Naive thymus-derived CD4-positive, alpha-beta T cell (primary cell): Measurements from ENCODE around the gene ALDH3B2. TPM values are rescaled to one million over a fixed set of nuclear protein-coding genes. Genes with fewer than 3 reads are reported as not detected.
"Not testable (repeated sequence)": the region's sequence is repeated elsewhere in the genome, so short reads cannot be mapped to it uniquely, and the experiment has no call there.

Experiments used
- ATAC-seq: fragments of 150-1000 bp; cut with Tn5 transposase; 2 replicates; pipeline ENCODE4 v1.10.0; 2021; ENCODE audit warnings: mild to moderate bottlenecking, moderate library complexity
- CTCF ChIA-PET: fragments of 350-600 bp; sonication (Branson Sonifier 250); formaldehyde crosslinking; loops from one replicate; lab custom pipeline; 2021; ENCODE audit warnings: antibody characterized with exemption; lab: Charles Lee
- POLR2A ChIA-PET: fragments of 350-600 bp; sonication (Branson Sonifier 250); formaldehyde crosslinking; loops from one replicate; lab custom pipeline; 2021; ENCODE audit warnings: antibody characterized with exemption, inconsistent platforms; lab: Charles Lee
- DNase-seq, 9 donors: peaks; one replicate each; pipeline versions ENCODE4 v3.0.0 to v3.0.0-alpha.2; 2020 to 2022; ENCODE audit warnings: mixed read lengths in 1 of 9
- H3K27ac ChIP-seq: one replicate; pipeline ENCODE4 v1.7.0; 2013; ENCODE audit warnings: mild to moderate bottlenecking, low read depth, low read length, moderate library complexity
- H3K27me3 ChIP-seq, 2 donors: one replicate each; pipeline ENCODE4 v1.7.0; 2013; ENCODE audit warnings: low read length in 2 of 2, mild to moderate bottlenecking in 2 of 2, moderate library complexity in 2 of 2; ENCODE audit not compliant: control insufficient read depth in 2 of 2, insufficient read depth in 2 of 2
- H3K36me3 ChIP-seq, 3 experiments: 1 replicate in 2 of 3; 2 replicates in 1 of 3; pipeline ENCODE4 v1.7.0; 2013; ENCODE audit warnings: low read length in 3 of 3, mild to moderate bottlenecking in 3 of 3, moderate library complexity in 1 of 3; ENCODE audit not compliant: insufficient read depth in 3 of 3, control insufficient read depth in 2 of 3
- H3K4me1 ChIP-seq, 2 donors: one replicate each; pipeline ENCODE4 v1.7.0; 2013; ENCODE audit warnings: low read length in 2 of 2, mild to moderate bottlenecking in 2 of 2, moderate library complexity in 1 of 2; ENCODE audit not compliant: control insufficient read depth in 2 of 2, insufficient read depth in 2 of 2
- H3K4me3 ChIP-seq: 2 replicates; pipeline ENCODE4 v1.7.0; 2013; ENCODE audit warnings: mild to moderate bottlenecking, low read length
- H3K9me3 ChIP-seq, 3 experiments: 1 replicate in 2 of 3; 2 replicates in 1 of 3; pipeline ENCODE4 v1.7.0; 2013; ENCODE audit warnings: low read length in 3 of 3; ENCODE audit not compliant: control insufficient read depth in 2 of 3
- H3K27ac Mint-ChIP-seq, 9 donors: one replicate each; pipeline ENCODE4 v1.8.0; 2020 to 2022; ENCODE audit warnings: mixed read lengths in 9 of 9, mild to moderate bottlenecking in 8 of 9, moderate library complexity in 5 of 9, inconsistent platforms in 2 of 9
- H3K27me3 Mint-ChIP-seq, 5 donors: one replicate each; pipeline ENCODE4 v1.8.0; 2021 to 2022; ENCODE audit warnings: mixed read lengths in 5 of 5, mild to moderate bottlenecking in 1 of 5
- H3K36me3 Mint-ChIP-seq, 5 donors: one replicate each; pipeline ENCODE4 v1.8.0; 2020 to 2022; ENCODE audit warnings: mixed read lengths in 5 of 5, mild to moderate bottlenecking in 3 of 5, inconsistent platforms in 1 of 5
- H3K4me1 Mint-ChIP-seq, 7 donors: one replicate each; pipeline ENCODE4 v1.8.0; 2020 to 2022; ENCODE audit warnings: mixed read lengths in 7 of 7, mild to moderate bottlenecking in 3 of 7, inconsistent platforms in 1 of 7
- H3K4me3 Mint-ChIP-seq, 10 donors: one replicate each; pipeline ENCODE4 v1.8.0; 2020 to 2022; ENCODE audit warnings: mild to moderate bottlenecking in 10 of 10, mixed read lengths in 10 of 10, moderate library complexity in 6 of 10, inconsistent platforms in 2 of 10
- H3K9me3 Mint-ChIP-seq, 11 donors: one replicate each; pipeline ENCODE4 v1.8.0; 2020 to 2022; ENCODE audit warnings: mixed read lengths in 11 of 11, mild to moderate bottlenecking in 4 of 11, inconsistent platforms in 1 of 11, moderate library complexity in 1 of 11
- intact Hi-C, 2 donors: fragments of 100-400 bp; cut with micrococcal nuclease; formaldehyde crosslinking; loops; one replicate each; pipeline ENCODE4 v1.15.1; 2023
- polyA plus RNA-seq, 2 donors: library from polyadenylated mRNA; unstranded; fragments of 300-500 nt; fragmentation: Illumina TruSeq; gene quantifications; one replicate each; pipeline ENCODE4 v1.2.3, GENCODE V29; 2021
- total RNA-seq, 6 experiments: library from RNA in 5 of 6; stranded (reverse) in 5 of 6; gene quantifications; 1 replicate in 5 of 6; 2 replicates in 1 of 6; pipeline ENCODE4 v1.2.3 and lab custom pipeline; 2021 to 2026

The ALDH3B2 gene
- total RNA-seq (not detected), polyA plus RNA-seq (not detected), total RNA-seq (lab: John Stamatoyannopoulos, UW) (not detected)

- no peaks in the 10 kb centered on the region for H3K4me1 Mint-ChIP-seq
- H3K36me3 Mint-ChIP-seq: no peaks in the 10 kb centered on the region
- H3K4me3 Mint-ChIP-seq: no peak within 1 kb of the TSS
- H3K27ac Mint-ChIP-seq: no peak within 1 kb of the TSS
- intact Hi-C loops: no loop called here
- DNase-seq (no peak), ATAC-seq (no peak)
- H3K36me3 ChIP-seq: no peaks in the 10 kb centered on the region
- no peak within 1 kb of the TSS for H3K27ac ChIP-seq
- CTCF ChIA-PET: no interaction called here
- peaks cover 0 to 3% (median 0%) of the 10 kb centered on the region in 11 donors for H3K9me3 Mint-ChIP-seq
- no peaks in the 10 kb centered on the region for H3K27me3 ChIP-seq
- no peaks in the 10 kb centered on the region for H3K4me1 ChIP-seq
- no peaks in the 10 kb centered on the region for H3K9me3 ChIP-seq
- no peak within 1 kb of the TSS for H3K4me3 ChIP-seq
- POLR2A ChIA-PET: no interaction called here
- H3K27me3 Mint-ChIP-seq: peaks cover 0 to 14% (median 0%) of the 10 kb centered on the region in 5 donors
Measured at GRCh38 chr11:67674442-67674871, at the start of gene ALDH3B2. Gene ALDH3B2, minus strand, starts transcription at chr11:67674623. Its CDS starts 7,688 bp downstream, at chr11:67666935.

- H3K27me3 Mint-ChIP-seq, H3K4me1 ChIP-seq, H3K9me3 ChIP-seq, H3K27me3 ChIP-seq, H3K36me3 Mint-ChIP-seq, H3K27ac ChIP-seq, H3K36me3 ChIP-seq, H3K9me3 Mint-ChIP-seq, DNase-seq, CTCF ChIA-PET, ATAC-seq, POLR2A ChIA-PET, H3K27ac Mint-ChIP-seq, intact Hi-C loops, H3K4me3 ChIP-seq, H3K4me3 Mint-ChIP-seq: not testable (repeated sequence)
- peaks cover 0 to 12% (median 0%) of the 10 kb centered on the region in 7 donors for H3K4me1 Mint-ChIP-seq
Measured at GRCh38 chr11:67723036-67723435, 48.6 kb upstream of the ALDH3B2 start.

GRCh38 chr11:67716226-67716625 is 41.8 kb upstream of the ALDH3B2 start:
- H3K4me1 Mint-ChIP-seq, DNase-seq, H3K4me1 ChIP-seq, CTCF ChIA-PET, H3K27ac ChIP-seq, H3K27me3 ChIP-seq, H3K9me3 Mint-ChIP-seq, H3K9me3 ChIP-seq, POLR2A ChIA-PET, intact Hi-C loops, H3K4me3 ChIP-seq, ATAC-seq, H3K4me3 Mint-ChIP-seq, H3K36me3 ChIP-seq, H3K36me3 Mint-ChIP-seq: not testable (repeated sequence)
- peaks cover 0 to 17% (median 11%) of the 10 kb centered on the region in 5 donors for H3K27me3 Mint-ChIP-seq
- peak overlapping the region in 1 of 9 donors; percentile 55 for H3K27ac Mint-ChIP-seq

GRCh38 chr11:67715801-67716200 is 41.4 kb upstream of the ALDH3B2 start:
- POLR2A ChIA-PET, H3K27ac Mint-ChIP-seq, H3K27ac ChIP-seq, H3K36me3 ChIP-seq, H3K9me3 ChIP-seq, H3K9me3 Mint-ChIP-seq, H3K4me1 Mint-ChIP-seq, H3K4me1 ChIP-seq, H3K27me3 ChIP-seq, ATAC-seq, CTCF ChIA-PET, intact Hi-C loops, H3K36me3 Mint-ChIP-seq, H3K4me3 ChIP-seq, H3K4me3 Mint-ChIP-seq, DNase-seq: not testable (repeated sequence)
- peaks cover 0 to 17% (median 12%) of the 10 kb centered on the region in 5 donors for H3K27me3 Mint-ChIP-seq

- H3K9me3 Mint-ChIP-seq, H3K36me3 ChIP-seq, ATAC-seq, CTCF ChIA-PET, H3K27ac ChIP-seq, H3K36me3 Mint-ChIP-seq, H3K4me3 ChIP-seq, H3K4me1 ChIP-seq, POLR2A ChIA-PET, H3K27ac Mint-ChIP-seq, H3K4me3 Mint-ChIP-seq, H3K27me3 ChIP-seq, H3K9me3 ChIP-seq, H3K4me1 Mint-ChIP-seq: not testable (repeated sequence)
- H3K27me3 Mint-ChIP-seq: peaks cover 0 to 20% (median 11%) of the 10 kb centered on the region in 5 donors
- DNase-seq: peak; percentile 25 to 70 (median 56)
- intact Hi-C loops: loop anchor here in 1 of 2 donors (5.0 kb wide), 1 partner anchor 87 kb away; the partner anchor contains the start of gene NUDT8
Measured at GRCh38 chr11:67713892-67714509, 39.6 kb upstream of the ALDH3B2 start.

GRCh38 chr11:67711676-67712075 is 37.3 kb upstream of the ALDH3B2 start:
- not testable (repeated sequence) for ATAC-seq
- H3K27me3 Mint-ChIP-seq: peaks cover 0 to 17% (median 6%) of the 10 kb centered on the region in 5 donors

GRCh38 chr11:67711212-67711611 is 36.8 kb upstream of the ALDH3B2 start:
- intact Hi-C loops: loop anchor here in 1 of 2 donors (5.0 kb wide), 1 partner anchor 84 kb away; the partner anchor contains the start of gene NUDT8
- POLR2A ChIA-PET, H3K4me3 ChIP-seq, H3K36me3 ChIP-seq, H3K27ac ChIP-seq, H3K27me3 ChIP-seq, H3K4me1 ChIP-seq, H3K27ac Mint-ChIP-seq, ATAC-seq, DNase-seq, CTCF ChIA-PET, H3K4me1 Mint-ChIP-seq, H3K9me3 Mint-ChIP-seq, H3K36me3 Mint-ChIP-seq, H3K9me3 ChIP-seq: not testable (repeated sequence)
- Mint-ChIP-seq H3K4me3 (peak overlapping the region in 5 of 10 donors; percentile 30 to 63 (median 43)), H3K27me3 (peaks cover 0 to 17% (median 6%) of the 10 kb centered on the region in 5 donors)

More at GRCh38 chr11:67711676-67712075, 37.3 kb upstream of the ALDH3B2 start:
- DNase-seq, POLR2A ChIA-PET, H3K9me3 ChIP-seq, H3K9me3 Mint-ChIP-seq, H3K36me3 Mint-ChIP-seq, H3K27ac ChIP-seq, CTCF ChIA-PET, H3K4me1 ChIP-seq, H3K36me3 ChIP-seq, H3K4me3 ChIP-seq, H3K27me3 ChIP-seq, H3K27ac Mint-ChIP-seq, H3K4me1 Mint-ChIP-seq: not testable (repeated sequence)
- intact Hi-C loops: loop anchor here in 1 of 2 donors (5.0 kb wide), 1 partner anchor 84 kb away; the partner anchor contains the start of gene NUDT8
- peak overlapping the region in 1 of 10 donors; percentile 65 for H3K4me3 Mint-ChIP-seq
